ENCODE measurements around the gene SERPINB8.

Gene SERPINB8

DNA sequence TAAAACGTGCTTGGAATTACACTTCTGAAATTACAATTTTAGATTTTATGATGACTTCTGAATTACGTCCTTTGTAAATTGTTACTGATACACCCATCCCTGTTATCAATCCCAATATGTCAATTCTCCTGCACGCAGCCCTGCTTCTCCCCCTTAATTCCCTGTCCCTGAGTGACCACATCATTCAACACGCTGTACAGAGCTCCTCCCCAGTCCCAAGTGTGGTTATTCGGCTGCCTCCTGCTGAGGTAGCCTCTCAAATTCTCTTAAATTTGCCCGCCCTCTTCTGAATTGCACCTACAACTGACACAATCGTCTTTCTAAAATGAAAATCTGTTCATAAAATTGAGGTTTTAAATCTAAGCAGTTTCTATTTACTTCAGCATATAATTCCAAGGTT lies 10.1 kb downstream of the SERPINB8 start:
- DNase-seq (ENCODE audit: insufficient read length, low spot score) (no peak), FAIRE-seq (no peak)
- TF ChIP-seq CTCF (IDR thresholded peaks at IDR 0.05; ENCODE audit: insufficient read depth, missing control alignments), result no peak

DNA sequence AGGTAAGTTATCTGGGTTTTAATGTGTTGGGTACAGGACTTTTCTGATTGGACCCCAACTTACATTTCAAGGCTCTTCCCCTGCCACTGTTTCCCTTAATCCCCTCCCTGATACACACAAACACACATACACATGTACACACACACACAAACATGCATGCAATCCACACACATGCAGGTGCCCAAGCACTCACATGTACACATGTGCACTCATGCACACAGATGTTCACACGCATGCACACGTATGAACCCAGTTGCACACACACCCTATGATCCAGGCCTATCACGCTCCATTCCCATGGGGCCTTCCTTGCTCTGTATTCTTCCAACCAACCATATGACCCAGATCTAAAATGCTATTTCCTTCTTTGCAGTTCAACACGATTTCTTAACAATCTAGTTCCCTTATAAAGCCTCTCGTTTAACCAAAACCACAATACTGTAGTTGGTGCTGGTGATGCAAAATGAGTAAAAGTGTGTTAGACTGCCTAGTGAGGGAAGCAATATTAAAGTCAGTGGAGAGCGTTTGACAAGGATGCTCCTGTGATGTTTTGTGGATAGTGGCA lies 11.1 kb downstream of the SERPINB8 start:
- no peak for TF ChIP-seq CTCF (IDR thresholded peaks at IDR 0.05; ENCODE audit: insufficient read depth, missing control alignments)
- DNase-seq (ENCODE audit: insufficient read length, low spot score), result no peak
- no peak for FAIRE-seq

- FAIRE-seq, result peak; percentile 44
- TF ChIP-seq CTCF (IDR thresholded peaks at IDR 0.05; ENCODE audit: insufficient read depth, missing control alignments), result no peak
- no peak for DNase-seq (ENCODE audit: insufficient read length, low spot score)
These were observed 11.8 kb downstream of the SERPINB8 start for GRCh38 chr18:63981719-63982118.

DNA sequence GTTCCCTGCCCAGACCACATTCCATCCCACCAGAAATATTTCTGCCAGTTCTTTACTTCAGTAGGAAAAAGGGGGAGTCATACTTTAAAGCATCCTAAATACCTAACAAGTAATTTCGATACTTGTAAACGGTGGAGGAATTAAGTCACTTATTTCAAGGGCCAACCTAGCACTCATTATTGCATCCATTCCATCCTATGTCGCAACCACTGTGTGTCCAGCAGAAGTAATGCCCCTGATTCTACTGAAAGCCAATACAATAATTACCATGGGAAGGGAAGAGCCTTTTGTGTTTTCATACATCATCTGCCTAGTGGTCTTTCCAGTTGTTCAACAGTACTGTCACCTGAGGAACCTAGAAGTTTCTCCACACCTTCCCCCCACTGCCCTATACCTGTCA lies 12.5 kb downstream of the SERPINB8 start:
- no peak for DNase-seq (ENCODE audit: insufficient read length, low spot score)
- no peak for TF ChIP-seq CTCF (IDR thresholded peaks at IDR 0.05; ENCODE audit: insufficient read depth, missing control alignments)
- peak; percentile 77 for FAIRE-seq

- peak; percentile 90 for FAIRE-seq
- TF ChIP-seq CTCF (IDR thresholded peaks at IDR 0.05; ENCODE audit: insufficient read depth, missing control alignments), result no peak
These were observed 17.0 kb downstream of the SERPINB8 start for GRCh38 chr18:63986885-63987284.

DNA sequence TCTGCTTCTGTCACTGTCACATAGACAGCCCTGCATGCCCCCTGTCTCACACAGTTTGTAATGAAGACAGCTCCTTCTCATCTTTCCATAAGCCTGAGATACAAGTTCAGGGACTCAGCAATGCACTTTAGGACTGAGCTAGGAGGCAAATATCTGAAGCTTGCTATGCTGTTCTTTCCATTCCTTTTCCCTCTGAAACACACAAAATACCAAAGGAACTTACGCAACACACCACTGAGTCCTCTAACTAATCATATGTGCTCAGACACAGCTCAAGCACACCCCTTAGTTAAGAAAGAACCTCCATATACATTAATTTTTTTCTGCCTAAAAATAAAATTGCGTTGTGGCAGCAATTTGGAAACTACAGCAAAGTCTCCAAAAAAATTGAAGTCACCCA lies 17.9 kb downstream of the SERPINB8 start:
- DNase-seq (ENCODE audit: insufficient read length, low spot score) (no peak), FAIRE-seq (no peak)

More at GRCh38 chr18:63986885-63987284, 17.0 kb downstream of the SERPINB8 start:
- DNase-seq (ENCODE audit: insufficient read length, low spot score), result no peak

More for the DNA sequence above, 17.9 kb downstream of the SERPINB8 start:
- TF ChIP-seq CTCF (IDR thresholded peaks at IDR 0.05; ENCODE audit: insufficient read depth, missing control alignments), result no peak
